NCI-H1694 treated with DMSO at 0.1 percent for 48 hours (cell line): ENCODE data around the gene ZNF764.
"Not testable (repeated sequence)": the region's sequence is repeated elsewhere in the genome, so short reads cannot be mapped to it uniquely, and the experiment has no call there.

Experiments used
- DNase-seq: peaks from one replicate; lab custom pipeline; 2025; lab: John Stamatoyannopoulos, UW

Gene ZNF764

GRCh38 chr16:30557957-30558788, at the start of gene ZNF764:
Gene ZNF764 (minus strand): TSS chr16:30558374. CDS start chr16:30558182, 192 bp downstream.
- DNase-seq: peak; percentile 86

GRCh38 chr16:30606004-30606403, 47.8 kb upstream of the ZNF764 start:
- DNase-seq: no peak

- DNase-seq: no peak
Measured at GRCh38 chr16:30605158-30605557, 47.0 kb upstream of the ZNF764 start.

GRCh38 chr16:30604316-30604947, 46.3 kb upstream of the ZNF764 start:
- no peak for DNase-seq

GRCh38 chr16:30603945-30604315, 45.8 kb upstream of the ZNF764 start:
- DNase-seq: no peak

GRCh38 chr16:30602616-30603277, 44.6 kb upstream of the ZNF764 start:
- DNase-seq: no peak

- DNase-seq: no peak
Measured at GRCh38 chr16:30601966-30602365, 43.8 kb upstream of the ZNF764 start.

- DNase-seq: no peak
Measured at GRCh38 chr16:30600929-30601328, 42.8 kb upstream of the ZNF764 start.

GRCh38 chr16:30600215-30600614, 42.0 kb upstream of the ZNF764 start:
- DNase-seq: no peak

GRCh38 chr16:30592871-30593270, 34.7 kb upstream of the ZNF764 start:
- DNase-seq: no peak

- not testable (repeated sequence) for DNase-seq
Measured at GRCh38 chr16:30590869-30591268, 32.7 kb upstream of the ZNF764 start.

GRCh38 chr16:30589582-30589981, 31.4 kb upstream of the ZNF764 start:
- DNase-seq: not testable (repeated sequence)

- DNase-seq: no peak
Measured at GRCh38 chr16:30588651-30589050, 30.5 kb upstream of the ZNF764 start.

GRCh38 chr16:30585400-30586191, 27.4 kb upstream of the ZNF764 start, which contains the start of gene ZNF785:
Gene ZNF785 (minus strand): TSS chr16:30585697. CDS start chr16:30585611, 86 bp downstream.
- DNase-seq: peak; percentile 98

- DNase-seq: no peak
Measured at GRCh38 chr16:30585022-30585399, 26.8 kb upstream of the ZNF764 start.

- DNase-seq: no peak
Measured at GRCh38 chr16:30582611-30583340, 24.6 kb upstream of the ZNF764 start.

- no peak for DNase-seq
Measured at GRCh38 chr16:30581457-30581856, 23.3 kb upstream of the ZNF764 start.

GRCh38 chr16:30574678-30575077, 16.5 kb upstream of the ZNF764 start:
- DNase-seq: no peak

GRCh38 chr16:30571445-30572322, 13.5 kb upstream of the ZNF764 start, which contains the start of gene ZNF688:
Gene ZNF688 (minus strand): TSS chr16:30571714. CDS start chr16:30571629, 85 bp downstream.
- DNase-seq: peak; percentile 91
